Measurements from ENCODE around the gene ZC2HC1C. TPM values are rescaled to one million over a fixed set of nuclear protein-coding genes. Genes with fewer than 3 reads are reported as not detected.

ZC2HC1C gene
- total RNA-seq, 1 experiment from 2014 or later, result 5.2 TPM

DNA sequence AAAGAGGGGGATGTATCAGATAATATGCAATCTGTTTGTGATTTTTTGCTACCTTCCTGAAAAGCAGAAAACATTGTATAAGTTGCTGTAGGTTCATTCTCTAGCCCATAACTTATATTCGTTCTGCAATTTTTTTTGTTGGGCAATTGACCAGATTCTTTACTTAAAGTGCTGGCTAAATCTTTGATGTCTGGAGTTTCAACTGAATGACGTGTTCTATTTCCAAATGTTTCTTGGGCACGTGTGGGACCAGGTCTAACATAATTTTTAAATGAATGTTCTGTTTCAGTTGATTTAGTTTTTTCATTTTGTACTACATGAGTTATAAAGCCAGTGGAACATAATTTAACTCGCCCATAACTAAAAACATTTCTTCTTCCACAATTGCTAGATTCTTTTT lies 21.9 kb upstream of the ZC2HC1C start:
- in situ Hi-C loops (cut with HindIII; ENCODE audit: low pct_unique_long_range_greater_than_20kb, low sequenced_read_pairs), result no loop called here
- TF ChIP-seq, protein P1, sequence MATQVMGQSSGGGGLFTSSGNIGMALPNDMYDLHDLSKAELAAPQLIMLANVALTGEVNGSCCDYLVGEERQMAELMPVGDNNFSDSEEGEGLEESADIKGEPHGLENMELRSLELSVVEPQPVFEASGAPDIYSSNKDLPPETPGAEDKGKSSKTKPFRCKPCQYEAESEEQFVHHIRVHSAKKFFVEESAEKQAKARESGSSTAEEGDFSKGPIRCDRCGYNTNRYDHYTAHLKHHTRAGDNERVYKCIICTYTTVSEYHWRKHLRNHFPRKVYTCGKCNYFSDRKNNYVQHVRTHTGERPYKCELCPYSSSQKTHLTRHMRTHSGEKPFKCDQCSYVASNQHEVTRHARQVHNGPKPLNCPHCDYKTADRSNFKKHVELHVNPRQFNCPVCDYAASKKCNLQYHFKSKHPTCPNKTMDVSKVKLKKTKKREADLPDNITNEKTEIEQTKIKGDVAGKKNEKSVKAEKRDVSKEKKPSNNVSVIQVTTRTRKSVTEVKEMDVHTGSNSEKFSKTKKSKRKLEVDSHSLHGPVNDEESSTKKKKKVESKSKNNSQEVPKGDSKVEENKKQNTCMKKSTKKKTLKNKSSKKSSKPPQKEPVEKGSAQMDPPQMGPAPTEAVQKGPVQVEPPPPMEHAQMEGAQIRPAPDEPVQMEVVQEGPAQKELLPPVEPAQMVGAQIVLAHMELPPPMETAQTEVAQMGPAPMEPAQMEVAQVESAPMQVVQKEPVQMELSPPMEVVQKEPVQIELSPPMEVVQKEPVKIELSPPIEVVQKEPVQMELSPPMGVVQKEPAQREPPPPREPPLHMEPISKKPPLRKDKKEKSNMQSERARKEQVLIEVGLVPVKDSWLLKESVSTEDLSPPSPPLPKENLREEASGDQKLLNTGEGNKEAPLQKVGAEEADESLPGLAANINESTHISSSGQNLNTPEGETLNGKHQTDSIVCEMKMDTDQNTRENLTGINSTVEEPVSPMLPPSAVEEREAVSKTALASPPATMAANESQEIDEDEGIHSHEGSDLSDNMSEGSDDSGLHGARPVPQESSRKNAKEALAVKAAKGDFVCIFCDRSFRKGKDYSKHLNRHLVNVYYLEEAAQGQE (IDR thresholded peaks at IDR 0.05; ENCODE audit: insufficient read depth in 1 of 2, low read depth in 2 of 2, low read length in 1 of 2), result no peak
- TF ChIP-seq TCF7L2 (IDR thresholded peaks at IDR 0.05; ENCODE audit: low read depth, low read length), result no peak
- TF ChIP-seq POLR2AphosphoS5 (IDR thresholded peaks at IDR 0.05; ENCODE audit: low read depth, low read length), result no peak
- TF ChIP-seq SIN3A (IDR thresholded peaks at IDR 0.05; ENCODE audit: borderline replicate concordance, insufficient read depth, low read depth, low read length), result no peak
- TF ChIP-seq, protein P2, sequence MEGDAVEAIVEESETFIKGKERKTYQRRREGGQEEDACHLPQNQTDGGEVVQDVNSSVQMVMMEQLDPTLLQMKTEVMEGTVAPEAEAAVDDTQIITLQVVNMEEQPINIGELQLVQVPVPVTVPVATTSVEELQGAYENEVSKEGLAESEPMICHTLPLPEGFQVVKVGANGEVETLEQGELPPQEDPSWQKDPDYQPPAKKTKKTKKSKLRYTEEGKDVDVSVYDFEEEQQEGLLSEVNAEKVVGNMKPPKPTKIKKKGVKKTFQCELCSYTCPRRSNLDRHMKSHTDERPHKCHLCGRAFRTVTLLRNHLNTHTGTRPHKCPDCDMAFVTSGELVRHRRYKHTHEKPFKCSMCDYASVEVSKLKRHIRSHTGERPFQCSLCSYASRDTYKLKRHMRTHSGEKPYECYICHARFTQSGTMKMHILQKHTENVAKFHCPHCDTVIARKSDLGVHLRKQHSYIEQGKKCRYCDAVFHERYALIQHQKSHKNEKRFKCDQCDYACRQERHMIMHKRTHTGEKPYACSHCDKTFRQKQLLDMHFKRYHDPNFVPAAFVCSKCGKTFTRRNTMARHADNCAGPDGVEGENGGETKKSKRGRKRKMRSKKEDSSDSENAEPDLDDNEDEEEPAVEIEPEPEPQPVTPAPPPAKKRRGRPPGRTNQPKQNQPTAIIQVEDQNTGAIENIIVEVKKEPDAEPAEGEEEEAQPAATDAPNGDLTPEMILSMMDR (IDR thresholded peaks at IDR 0.05), result no peak
- no TSS peak for BruUV-seq (replicated peaks)

DNA sequence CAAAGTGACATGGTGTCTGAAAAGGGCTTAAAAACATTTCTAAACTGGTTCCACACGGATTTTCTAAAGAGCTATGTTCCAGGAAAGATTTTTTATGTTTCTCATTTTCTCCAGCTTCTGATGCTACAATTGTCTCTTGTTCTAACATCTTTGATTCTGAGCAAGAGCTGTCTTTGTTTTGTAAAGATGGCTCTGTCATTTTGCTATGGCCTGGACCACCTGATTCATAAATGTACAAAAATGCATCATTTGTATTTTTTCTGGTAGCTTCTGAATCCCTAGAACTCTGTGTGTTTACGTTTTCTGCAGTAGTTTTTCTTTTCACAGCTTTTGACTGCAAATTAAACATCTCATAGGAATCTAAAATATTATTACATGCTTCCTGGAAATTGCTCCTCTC lies 21.3 kb upstream of the ZC2HC1C start:
- Histone ChIP-seq H3K36me3 (ENCODE audit: control insufficient read depth, insufficient read depth, low read length) (no peaks in the 10 kb centered on the region), H3K4me1 (ENCODE audit: control insufficient read depth, insufficient read depth, low read length) (peaks cover 7% of the 10 kb centered on the region; the same call in 1 of the 2 replicates), H3K4me3 (ENCODE audit: low read depth in 2 of 2, low read length in 2 of 2) (no peak overlapping the region), H3K27me3 (ENCODE audit: control insufficient read depth, insufficient read depth, low read length) (no peaks in the 10 kb centered on the region), H3K9me3 (ENCODE audit: control insufficient read depth, insufficient read depth, low read depth, low read length) (no peaks in the 10 kb centered on the region), H3K27ac (ENCODE audit: low read length) (no peak overlapping the region)
- CTCF ChIA-PET, result no interaction called here
- in situ Hi-C loops (cut with HindIII; ENCODE audit: low pct_unique_long_range_greater_than_20kb, low sequenced_read_pairs), result no loop called here
- intact Hi-C loops (cut with micrococcal nuclease; ENCODE audit: unreplicated experiment), result no loop called here
- POLR2A ChIA-PET, result no interaction called here
- TF ChIP-seq, protein P2 (IDR thresholded peaks at IDR 0.05), result no peak
- TF ChIP-seq TCF7L2 (IDR thresholded peaks at IDR 0.05; ENCODE audit: low read depth, low read length) (no peak), POLR2AphosphoS5 (IDR thresholded peaks at IDR 0.05; ENCODE audit: low read depth, low read length) (no peak), SIN3A (IDR thresholded peaks at IDR 0.05; ENCODE audit: borderline replicate concordance, insufficient read depth, low read depth, low read length) (no peak)
- TF ChIP-seq, protein P1 (IDR thresholded peaks at IDR 0.05; ENCODE audit: insufficient read depth in 1 of 2, low read depth in 2 of 2, low read length in 1 of 2), result no peak
- DNase-seq (ENCODE audit: low read depth, low spot score) (no peak), ATAC-seq (no peak)
- no TSS peak for BruUV-seq (replicated peaks)

More for the DNA sequence above, 21.9 kb upstream of the ZC2HC1C start:
- Histone ChIP-seq H3K36me3 (ENCODE audit: control insufficient read depth, insufficient read depth, low read length) (no peaks in the 10 kb centered on the region), H3K4me3 (ENCODE audit: low read depth in 2 of 2, low read length in 2 of 2) (no peak overlapping the region), H3K27ac (ENCODE audit: low read length) (no peak overlapping the region), H3K9me3 (ENCODE audit: control insufficient read depth, insufficient read depth, low read depth, low read length) (no peaks in the 10 kb centered on the region), H3K27me3 (ENCODE audit: control insufficient read depth, insufficient read depth, low read length) (no peaks in the 10 kb centered on the region), H3K4me1 (ENCODE audit: control insufficient read depth, insufficient read depth, low read length) (peaks cover 7% of the 10 kb centered on the region; the same call in 1 of the 2 replicates)
- ATAC-seq (no peak), DNase-seq (ENCODE audit: low read depth, low spot score) (no peak)
- intact Hi-C loops (cut with micrococcal nuclease; ENCODE audit: unreplicated experiment), result no loop called here
- ChIA-PET POLR2A (no interaction called here), CTCF (no interaction called here)

Data from Panc1 (cell line).